HG03575 (cell line): ENCODE measurements around the gene MMP2.

Source experiments
- ATAC-seq: cut with Tn5 transposase; IDR thresholded peaks from one replicate; pipeline ENCODE4 v1.9.1; 2021; ENCODE audit not compliant: unreplicated experiment, insufficient number of reproducible peaks, low FRiP score; ENCODE audit errors: extremely low read depth

The MMP2 gene

DNA sequence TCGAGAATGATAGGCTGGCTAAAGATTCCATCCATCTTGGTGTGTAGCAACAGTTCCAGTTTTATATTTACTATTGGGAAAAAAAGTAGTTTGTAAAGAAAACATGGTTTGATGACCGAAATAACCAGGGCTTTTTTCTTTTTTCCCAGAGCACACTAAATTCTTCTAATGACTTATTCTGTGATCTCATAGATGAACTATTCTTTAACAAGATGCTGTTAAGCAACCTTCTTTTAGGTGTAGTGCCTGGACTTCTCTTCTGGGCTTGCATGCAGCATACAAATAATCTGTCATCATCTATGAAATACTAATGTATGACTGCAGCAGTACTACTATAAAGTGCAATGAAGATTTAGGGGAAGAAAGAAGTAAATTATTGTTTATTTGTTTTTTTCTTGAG, 76.4 kb downstream of the MMP2 start:
- no peak for ATAC-seq
